PFSK-1 (cell line): ENCODE results near the gene SOSTDC1.

ENCODE experiments used
- FOXP2 ChIP-seq: optimal IDR thresholded peaks from 2 replicates; pipeline ENCODE3; 2011; ENCODE audit warnings: borderline replicate concordance, control low read depth, inconsistent platforms; ENCODE audit not compliant: insufficient read depth; ENCODE audit errors: extremely low read length, extremely low read depth
- POLR2AphosphoS5 ChIP-seq: IDR thresholded peaks from 2 replicates; pipeline ENCODE4 v1.6.1; 2012; ENCODE audit warnings: low read depth, mild to moderate bottlenecking, control low read depth, low read length, moderate library complexity
- REST ChIP-seq, 2 experiments: IDR thresholded peaks; 2 replicates each; pipeline versions ENCODE4 v1.6.1 to v1.8.0; 2011 to 2012; ENCODE audit warnings: low read depth in 2 of 2, low read length in 2 of 2, control low read depth in 1 of 2, inconsistent platforms in 1 of 2, mild to moderate bottlenecking in 1 of 2, moderate library complexity in 1 of 2; ENCODE audit not compliant: insufficient read depth in 1 of 2
- SIN3A ChIP-seq: IDR thresholded peaks from 2 replicates; pipeline ENCODE4 v1.6.1; 2012; ENCODE audit warnings: mild to moderate bottlenecking, low read length, moderate library complexity, borderline replicate concordance; ENCODE audit not compliant: insufficient read depth
- TAF1 ChIP-seq: IDR thresholded peaks from 2 replicates; pipeline ENCODE4 v1.6.1; 2012; ENCODE audit warnings: low read length, control low read depth, borderline replicate concordance; ENCODE audit not compliant: insufficient read depth

SOSTDC1 gene

GRCh38 chr7:16433568-16434122 lies 31.9 kb downstream of the SOSTDC1 start:
- TF ChIP-seq REST (IDR thresholded peaks at IDR 0.05; ENCODE audit: insufficient read depth in 1 of 2, low read depth in 2 of 2, low read length in 2 of 2) = no peak
- no peak for TF ChIP-seq FOXP2
- no peak for TF ChIP-seq POLR2AphosphoS5

GRCh38 chr7:16432425-16432731 lies 33.2 kb downstream of the SOSTDC1 start:
- TF ChIP-seq REST (IDR thresholded peaks at IDR 0.05; ENCODE audit: insufficient read depth in 1 of 2, low read depth in 2 of 2, low read length in 2 of 2) (no peak), TAF1 (no peak), FOXP2 (no peak), SIN3A (no peak), POLR2AphosphoS5 (no peak)

GRCh38 chr7:16431646-16432424 lies 33.7 kb downstream of the SOSTDC1 start:
- TF ChIP-seq POLR2AphosphoS5 = no peak
- TF ChIP-seq TAF1 = no peak
- no peak for TF ChIP-seq SIN3A
- no peak for TF ChIP-seq FOXP2
- TF ChIP-seq REST (IDR thresholded peaks at IDR 0.05; ENCODE audit: insufficient read depth in 1 of 2, low read depth in 2 of 2, low read length in 2 of 2) = no peak

GRCh38 chr7:16430133-16430532 lies 35.4 kb downstream of the SOSTDC1 start:
- TF ChIP-seq FOXP2 (no peak), POLR2AphosphoS5 (no peak), SIN3A (no peak), TAF1 (no peak), REST (IDR thresholded peaks at IDR 0.05; ENCODE audit: insufficient read depth in 1 of 2, low read depth in 2 of 2, low read length in 2 of 2) (no peak)

GRCh38 chr7:16428672-16429071 lies 36.9 kb downstream of the SOSTDC1 start:
- TF ChIP-seq REST (IDR thresholded peaks at IDR 0.05; ENCODE audit: insufficient read depth in 1 of 2, low read depth in 2 of 2, low read length in 2 of 2) (peak in 1 of 2 experiments; percentile 59; a peak in 1 of 4 replicates), FOXP2 (no peak), POLR2AphosphoS5 (no peak)
